ENCODE measurements around the gene SPATA17.

SPATA17 gene

DNA sequence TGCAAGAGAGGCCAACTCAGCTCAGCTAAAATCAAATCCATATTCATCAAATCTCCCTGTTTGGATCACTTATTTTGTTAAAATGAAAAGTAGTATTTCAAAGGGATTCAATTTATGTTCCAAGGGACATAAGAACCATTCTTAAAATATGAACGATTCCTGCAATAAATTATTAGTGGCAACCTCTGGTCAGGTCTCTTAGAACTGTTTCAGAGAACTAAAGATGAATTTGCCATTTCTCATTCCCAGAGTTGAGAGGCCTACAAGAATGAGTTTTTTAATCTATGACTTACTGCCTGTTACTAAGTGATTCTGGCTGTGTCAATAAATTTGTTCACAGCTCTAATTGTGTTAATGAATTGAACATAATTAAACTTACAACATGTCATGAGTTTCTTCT is 268.5 kb downstream of the SPATA17 start:
- TF ChIP-seq, protein P1, sequence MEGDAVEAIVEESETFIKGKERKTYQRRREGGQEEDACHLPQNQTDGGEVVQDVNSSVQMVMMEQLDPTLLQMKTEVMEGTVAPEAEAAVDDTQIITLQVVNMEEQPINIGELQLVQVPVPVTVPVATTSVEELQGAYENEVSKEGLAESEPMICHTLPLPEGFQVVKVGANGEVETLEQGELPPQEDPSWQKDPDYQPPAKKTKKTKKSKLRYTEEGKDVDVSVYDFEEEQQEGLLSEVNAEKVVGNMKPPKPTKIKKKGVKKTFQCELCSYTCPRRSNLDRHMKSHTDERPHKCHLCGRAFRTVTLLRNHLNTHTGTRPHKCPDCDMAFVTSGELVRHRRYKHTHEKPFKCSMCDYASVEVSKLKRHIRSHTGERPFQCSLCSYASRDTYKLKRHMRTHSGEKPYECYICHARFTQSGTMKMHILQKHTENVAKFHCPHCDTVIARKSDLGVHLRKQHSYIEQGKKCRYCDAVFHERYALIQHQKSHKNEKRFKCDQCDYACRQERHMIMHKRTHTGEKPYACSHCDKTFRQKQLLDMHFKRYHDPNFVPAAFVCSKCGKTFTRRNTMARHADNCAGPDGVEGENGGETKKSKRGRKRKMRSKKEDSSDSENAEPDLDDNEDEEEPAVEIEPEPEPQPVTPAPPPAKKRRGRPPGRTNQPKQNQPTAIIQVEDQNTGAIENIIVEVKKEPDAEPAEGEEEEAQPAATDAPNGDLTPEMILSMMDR (IDR thresholded peaks at IDR 0.05; ENCODE audit: insufficient read depth, low read depth, low read length, missing control alignments), result no peak
- DNase-seq (ENCODE audit: low read depth), result no peak
- no peak overlapping the region for H3K4me3 ChIP-seq (ENCODE audit: low read length)

DNA sequence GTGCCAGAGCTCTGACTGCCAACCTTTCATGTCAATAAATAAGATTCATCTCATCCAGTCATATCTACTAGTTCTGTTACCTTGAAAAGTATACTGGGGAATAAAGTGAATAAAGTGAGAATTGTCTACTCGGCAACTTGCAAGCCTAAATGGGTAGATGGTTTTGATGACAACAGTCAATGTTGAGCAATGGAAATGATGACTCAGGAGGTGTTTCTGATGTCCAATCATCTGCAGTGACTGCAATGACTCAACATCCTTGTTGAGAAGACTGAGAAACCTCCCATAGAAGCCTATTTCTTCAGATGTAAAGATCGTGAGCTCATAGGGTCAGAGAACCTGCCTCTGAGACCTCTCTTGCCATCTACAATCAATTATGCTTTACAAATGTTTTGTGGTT is 276.4 kb downstream of the SPATA17 start:
- TF ChIP-seq, protein P1 (IDR thresholded peaks at IDR 0.05; ENCODE audit: insufficient read depth, low read depth, low read length, missing control alignments), result no peak
- DNase-seq (ENCODE audit: low read depth), result peak; percentile 50
- H3K4me3 ChIP-seq (ENCODE audit: low read length), result no peak overlapping the region

DNA sequence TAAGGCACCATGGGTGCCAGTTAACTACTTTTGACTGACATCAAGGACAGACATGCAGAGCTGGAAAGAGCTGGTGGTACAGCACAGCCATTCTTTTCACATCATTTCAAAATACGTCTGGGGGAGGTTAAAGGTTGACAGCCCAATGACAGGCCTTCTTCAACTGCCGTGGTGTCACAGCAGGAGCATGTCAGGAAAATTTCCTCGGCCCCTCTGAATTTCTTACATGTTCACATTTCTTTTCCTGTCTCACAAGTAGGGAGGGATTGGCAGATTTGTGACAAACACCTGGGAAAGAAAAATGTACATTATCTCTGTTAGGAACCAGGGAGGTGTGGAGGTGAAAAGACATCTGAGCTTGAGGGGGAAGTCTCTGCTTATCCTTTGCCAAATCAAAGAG is 279.1 kb downstream of the SPATA17 start:
- TF ChIP-seq, protein P1 (IDR thresholded peaks at IDR 0.05; ENCODE audit: insufficient read depth, low read depth, low read length, missing control alignments), result no peak
- DNase-seq (ENCODE audit: low read depth), result no peak
- H3K4me3 ChIP-seq (ENCODE audit: low read length), result no peak overlapping the region

DNA sequence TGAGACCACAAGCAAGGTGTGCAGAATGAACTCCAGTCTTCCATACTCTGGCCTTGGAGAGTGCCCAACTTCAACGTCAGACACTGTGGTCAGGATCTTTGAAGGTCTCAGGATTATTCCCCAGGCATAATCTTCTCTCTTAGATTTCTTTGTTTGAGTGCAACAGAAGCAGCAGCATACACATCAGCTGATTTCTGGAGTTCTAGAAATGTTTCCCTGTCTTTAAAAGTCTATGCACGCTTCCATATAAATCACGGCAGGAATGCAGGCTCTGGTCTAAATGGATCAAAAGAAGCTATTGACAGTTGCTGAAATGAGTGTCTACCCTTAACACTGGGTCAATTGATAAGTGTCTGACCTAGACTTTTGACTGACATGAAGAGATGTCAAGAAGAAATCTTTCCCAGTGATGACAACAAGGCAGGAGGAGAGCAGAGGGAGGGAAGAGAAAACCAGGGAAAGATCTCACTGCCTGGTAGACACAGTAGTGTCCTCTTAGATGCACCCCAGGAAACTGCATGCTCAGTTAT is 279.7 kb downstream of the SPATA17 start:
- H3K4me3 ChIP-seq (ENCODE audit: low read length), result no peak overlapping the region
- no peak for DNase-seq (ENCODE audit: low read depth)
- TF ChIP-seq, protein P1 (IDR thresholded peaks at IDR 0.05; ENCODE audit: insufficient read depth, low read depth, low read length, missing control alignments), result no peak

DNA sequence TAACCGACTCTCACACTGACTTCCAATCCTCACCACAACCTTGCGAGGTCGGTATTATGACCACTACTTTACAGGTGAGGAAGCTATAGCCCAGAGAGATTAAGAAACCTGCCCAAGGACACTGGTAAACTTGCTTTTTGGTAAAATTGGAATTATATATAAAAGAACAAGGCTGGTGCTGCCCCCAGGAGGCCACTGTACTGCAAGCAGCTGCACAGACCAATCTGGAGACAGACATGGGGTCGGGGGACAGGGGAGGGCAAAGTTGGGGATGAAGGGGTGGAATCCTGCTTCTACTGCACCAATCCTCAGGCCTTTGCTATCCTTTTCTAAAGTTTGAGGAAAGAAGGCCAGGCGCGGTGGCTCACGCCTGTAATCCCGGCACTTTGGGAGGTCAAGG is 280.8 kb downstream of the SPATA17 start:
- DNase-seq (ENCODE audit: low read depth), result no peak
- TF ChIP-seq, protein P1 (IDR thresholded peaks at IDR 0.05; ENCODE audit: insufficient read depth, low read depth, low read length, missing control alignments), result no peak
- H3K4me3 ChIP-seq (ENCODE audit: low read length), result no peak overlapping the region

DNA sequence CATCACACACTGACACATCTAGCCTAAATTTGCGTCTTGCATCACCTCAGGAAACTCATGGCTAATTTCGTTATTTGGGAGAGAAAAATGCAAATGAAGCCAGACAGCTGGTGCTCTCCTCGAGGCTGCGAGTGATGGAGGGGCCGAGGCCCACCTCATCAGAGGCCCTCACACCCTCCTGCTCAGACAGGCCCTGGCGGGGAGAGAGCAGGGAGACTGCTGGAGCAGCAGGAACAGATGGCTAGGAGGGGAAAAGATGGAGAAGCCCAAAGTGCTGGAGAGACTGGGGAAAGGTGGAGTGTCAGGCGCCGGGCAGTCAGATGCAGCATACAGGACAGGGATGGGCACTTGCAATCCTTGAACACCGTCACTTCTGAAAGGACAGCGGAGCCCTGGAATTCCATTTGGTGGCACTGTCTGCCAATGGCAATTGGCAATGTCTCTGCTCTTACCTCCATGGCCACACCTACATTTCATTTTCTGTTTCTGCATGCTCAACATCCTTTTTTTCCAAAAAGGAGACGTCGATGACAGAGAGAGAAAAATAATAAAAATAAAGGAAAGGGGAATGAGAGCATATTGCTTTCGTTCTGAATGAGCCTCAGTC is 286.2 kb downstream of the SPATA17 start:
- TF ChIP-seq, protein P1 (IDR thresholded peaks at IDR 0.05; ENCODE audit: insufficient read depth, low read depth, low read length, missing control alignments), result no peak
- no peak for DNase-seq (ENCODE audit: low read depth)
- H3K4me3 ChIP-seq (ENCODE audit: low read length), result no peak overlapping the region

Measured in epithelial cell of esophagus (primary cell).